Erythroblast (primary cell): ENCODE data around the gene POLR1C.

ENCODE experiments used
- GATA1 ChIP-seq: IDR thresholded peaks from 2 replicates; pipeline ENCODE4 v1.6.1; 2011; ENCODE audit warnings: low read depth, mild to moderate bottlenecking, control low read depth, low read length, moderate library complexity
- POLR2A ChIP-seq: IDR thresholded peaks from 2 replicates; pipeline ENCODE4 v1.6.1; 2011; ENCODE audit warnings: mild to moderate bottlenecking, low read length

- TF ChIP-seq POLR2A (no peak), GATA1 (no peak)
These were observed 23.6 kb downstream of the POLR1C start for GRCh38 chr6:43540507-43540906.
